Stimulated activated CD8-positive, alpha-beta memory T cell treated with anti-CD3 and anti-CD28 coated beads, Interleukin-15, amount 100 ng/mL, for 48 hours (primary cell): ENCODE data around the gene TBC1D8.
"Not testable (repeated sequence)": the region's sequence is repeated elsewhere in the genome, so short reads cannot be mapped to it uniquely, and the experiment has no call there.

Source experiments
- DNase-seq, 2 donors: peaks; one replicate each; pipeline ENCODE4 v3.0.0-alpha.2; 2020; ENCODE audit warnings: low read depth in 2 of 2

TBC1D8 gene

GRCh38 chr2:101064505-101064867 is 86.7 kb downstream of the TBC1D8 start:
- DNase-seq: no peak

DNA sequence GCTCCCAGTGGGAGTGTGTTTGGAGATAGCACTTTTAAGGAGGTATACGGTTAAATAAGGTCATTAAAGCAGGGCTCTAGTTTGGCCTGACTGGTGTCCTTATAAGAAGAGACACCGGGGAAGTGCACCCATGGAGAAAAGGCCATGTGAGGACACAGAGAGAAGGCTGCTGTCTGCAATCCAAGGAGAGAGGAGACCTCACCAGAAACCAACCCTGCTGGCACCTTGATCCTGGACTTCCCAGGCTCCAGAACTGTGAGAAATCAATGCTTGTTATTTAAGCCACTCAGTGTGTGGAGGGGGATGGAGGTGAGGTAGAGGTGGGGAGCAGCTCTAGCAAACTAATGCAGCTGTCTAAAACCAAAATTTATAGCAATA is 87.1 kb downstream of the TBC1D8 start:
- DNase-seq: no peak

DNA sequence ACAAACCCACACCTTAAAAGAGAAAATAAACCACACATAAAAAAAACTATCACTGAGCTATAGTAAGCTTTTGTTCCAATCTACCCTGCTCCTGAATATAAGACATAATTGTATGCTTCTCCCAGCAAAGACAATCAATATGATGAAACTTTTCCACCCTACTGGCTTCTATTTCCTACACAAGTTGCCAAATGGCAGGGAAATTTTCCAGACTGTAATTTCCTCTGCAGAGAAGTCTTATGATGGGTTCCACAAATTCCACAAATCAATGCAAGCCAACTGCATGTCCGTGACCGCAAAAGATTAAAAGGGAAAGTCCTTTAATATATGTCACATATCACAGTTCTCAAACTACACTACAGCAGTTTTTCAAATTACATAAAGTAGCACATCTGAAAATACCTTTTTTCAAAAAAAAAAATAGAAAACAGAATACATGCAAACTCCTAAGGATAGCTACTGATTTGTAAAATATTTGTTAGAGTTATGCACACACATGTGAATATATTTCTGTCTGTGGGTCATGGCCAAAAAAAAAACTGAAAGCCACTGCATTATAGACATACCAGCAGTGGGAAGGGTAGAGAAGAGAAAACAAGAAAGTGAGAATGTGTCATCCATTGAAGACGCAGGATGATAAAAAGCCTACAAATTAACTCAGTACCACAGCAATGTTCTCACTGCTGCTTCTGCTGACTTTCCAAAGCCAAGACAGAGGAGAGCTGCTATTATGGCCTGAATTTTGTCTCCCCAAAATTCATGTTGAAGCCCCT is 87.6 kb downstream of the TBC1D8 start:
- no peak for DNase-seq

GRCh38 chr2:101058386-101058785 is 92.8 kb downstream of the TBC1D8 start:
- no peak for DNase-seq

GRCh38 chr2:101057051-101057933 is 93.9 kb downstream of the TBC1D8 start:
- no peak for DNase-seq

- no peak for DNase-seq
Measured at GRCh38 chr2:101053117-101053516, 98.1 kb downstream of the TBC1D8 start.

GRCh38 chr2:101052147-101052546 is 99.0 kb downstream of the TBC1D8 start:
- DNase-seq: no peak

GRCh38 chr2:101050886-101051285 is 100.3 kb downstream of the TBC1D8 start:
- not testable (repeated sequence) for DNase-seq

GRCh38 chr2:101048756-101049155 is 102.4 kb downstream of the TBC1D8 start:
- DNase-seq: no peak

GRCh38 chr2:101047774-101048173 is 103.4 kb downstream of the TBC1D8 start:
- no peak for DNase-seq

DNA sequence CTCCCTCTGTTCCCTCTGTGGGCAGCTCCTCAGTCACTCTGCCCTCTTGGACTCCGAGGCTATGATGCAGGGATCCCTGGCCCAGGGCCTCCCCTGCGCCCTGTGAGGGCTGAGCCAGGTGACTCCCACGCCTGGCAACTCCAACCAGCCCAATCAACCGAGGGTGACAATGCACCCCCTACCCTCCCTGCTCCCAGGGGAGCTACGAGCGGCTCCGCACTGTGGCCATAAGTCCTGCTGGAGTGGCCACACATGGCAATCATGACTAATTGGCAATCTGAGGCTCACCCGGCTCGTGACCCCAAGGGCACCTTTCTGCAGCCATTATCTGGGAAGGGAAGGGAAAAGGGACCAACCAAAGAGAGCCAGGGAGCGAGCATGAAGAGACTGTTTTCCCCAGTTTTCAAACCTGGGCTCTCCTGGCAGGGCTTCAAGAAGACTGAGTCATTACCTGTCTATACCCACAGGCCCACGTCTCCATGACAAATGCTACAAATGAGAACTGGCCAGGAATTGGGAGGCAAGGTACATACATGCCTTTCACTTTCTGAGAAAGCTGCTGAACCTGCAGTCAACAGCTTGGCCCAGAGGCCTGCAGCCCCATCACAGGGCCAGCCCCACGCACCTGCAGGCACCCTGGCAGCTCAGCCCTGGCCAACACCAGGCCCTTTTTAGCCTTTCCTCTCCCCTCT is 104.0 kb downstream of the TBC1D8 start:
- DNase-seq: no peak

DNA sequence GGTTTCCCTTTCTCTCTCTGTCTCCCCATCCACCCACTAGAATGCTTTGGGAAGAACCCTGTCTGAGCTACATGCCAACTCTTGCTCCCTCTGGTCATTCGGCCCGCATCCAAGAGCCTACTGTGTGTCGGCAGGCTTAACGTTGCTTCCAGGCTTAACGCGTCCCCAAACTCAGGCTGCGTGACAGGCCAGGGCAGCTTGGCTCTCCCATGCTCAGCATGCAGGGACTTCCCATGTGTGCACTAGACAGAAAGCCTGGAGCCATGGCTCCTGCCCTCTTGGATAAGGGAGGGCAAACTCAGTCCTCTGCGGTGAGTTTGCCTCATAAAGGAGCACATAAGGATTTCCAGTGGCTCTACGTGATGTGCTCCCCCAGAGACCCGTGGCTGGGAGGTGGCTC is 105.9 kb downstream of the TBC1D8 start:
- no peak for DNase-seq

- no peak for DNase-seq
Measured at GRCh38 chr2:101041413-101041812, 109.8 kb downstream of the TBC1D8 start.

GRCh38 chr2:101040761-101041160 is 110.4 kb downstream of the TBC1D8 start:
- no peak for DNase-seq

- no peak for DNase-seq
Measured at GRCh38 chr2:101040072-101040471, 111.1 kb downstream of the TBC1D8 start.

DNA sequence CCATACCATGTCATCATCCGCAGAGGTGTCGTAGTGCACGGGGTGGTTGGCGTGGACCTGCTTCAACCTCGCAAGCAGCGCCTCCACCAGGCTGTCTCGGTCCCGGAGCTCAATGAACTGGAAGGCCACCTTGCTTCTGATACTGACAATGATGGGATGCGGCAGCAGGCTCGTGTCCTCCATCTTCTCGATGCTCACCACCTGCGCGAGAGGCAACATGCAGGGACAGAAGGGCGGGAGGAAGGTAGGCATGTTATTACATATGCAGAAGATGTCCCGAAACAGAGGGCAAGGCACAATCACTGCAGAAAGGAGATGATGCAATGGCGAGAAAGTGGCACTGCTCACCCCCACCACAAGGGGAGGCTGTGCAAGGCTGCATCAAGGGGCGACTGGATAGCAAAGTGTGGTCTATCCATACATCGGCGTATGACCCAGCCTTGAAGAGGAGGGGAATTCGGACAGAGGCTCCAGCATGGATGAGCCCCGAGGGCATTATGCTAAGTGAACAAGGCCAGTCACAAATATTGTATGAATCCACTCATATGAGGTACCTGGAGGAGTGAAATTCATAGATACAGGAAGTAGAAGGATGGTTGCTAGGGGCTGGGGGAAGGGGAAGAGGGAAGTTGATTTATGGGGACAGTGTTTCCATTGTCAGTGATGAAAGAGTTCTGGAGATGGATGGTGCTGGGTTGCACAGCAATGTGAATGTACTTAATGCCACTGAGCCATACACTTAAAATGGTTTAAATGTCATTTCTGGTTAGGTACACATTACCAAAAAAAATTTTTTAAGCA is 112.5 kb downstream of the TBC1D8 start:
- peak; percentile 6 to 17 for DNase-seq

GRCh38 chr2:101037161-101037755 is 113.9 kb downstream of the TBC1D8 start:
- DNase-seq: no peak

- DNase-seq: no peak
Measured at GRCh38 chr2:101036562-101036961, 114.6 kb downstream of the TBC1D8 start.

DNA sequence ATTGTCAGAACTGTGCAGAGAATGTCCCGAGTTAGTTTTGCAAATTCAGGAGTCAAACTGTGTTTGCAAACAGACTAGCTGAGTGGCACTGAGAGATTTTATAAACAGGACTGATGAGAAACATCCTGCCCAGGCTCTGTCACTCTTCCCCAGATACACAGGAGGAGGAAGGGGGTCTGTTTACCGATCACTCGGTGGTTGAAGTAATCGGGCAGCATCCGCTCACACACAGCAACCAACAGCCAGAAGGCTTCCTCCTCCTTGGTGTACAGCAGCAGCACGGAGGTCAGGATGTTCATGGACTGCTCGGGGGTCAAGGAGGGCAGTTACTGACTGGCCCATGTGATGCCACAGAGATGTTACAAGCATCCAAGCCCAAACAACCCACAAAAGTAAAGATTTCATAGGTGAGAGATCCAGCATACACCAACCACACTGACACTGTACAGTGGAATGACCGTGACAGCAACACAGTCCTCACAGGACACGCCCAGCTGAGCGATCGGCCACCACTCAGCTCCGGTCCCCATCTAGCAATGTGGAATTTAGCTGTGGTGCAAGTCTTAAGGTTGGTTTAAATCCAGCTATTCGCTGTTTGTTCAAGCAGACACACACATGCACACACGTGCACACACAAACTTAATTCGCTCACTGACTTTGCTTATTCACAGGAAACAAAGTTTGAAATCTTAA is 119.0 kb downstream of the TBC1D8 start:
- no peak for DNase-seq

DNA sequence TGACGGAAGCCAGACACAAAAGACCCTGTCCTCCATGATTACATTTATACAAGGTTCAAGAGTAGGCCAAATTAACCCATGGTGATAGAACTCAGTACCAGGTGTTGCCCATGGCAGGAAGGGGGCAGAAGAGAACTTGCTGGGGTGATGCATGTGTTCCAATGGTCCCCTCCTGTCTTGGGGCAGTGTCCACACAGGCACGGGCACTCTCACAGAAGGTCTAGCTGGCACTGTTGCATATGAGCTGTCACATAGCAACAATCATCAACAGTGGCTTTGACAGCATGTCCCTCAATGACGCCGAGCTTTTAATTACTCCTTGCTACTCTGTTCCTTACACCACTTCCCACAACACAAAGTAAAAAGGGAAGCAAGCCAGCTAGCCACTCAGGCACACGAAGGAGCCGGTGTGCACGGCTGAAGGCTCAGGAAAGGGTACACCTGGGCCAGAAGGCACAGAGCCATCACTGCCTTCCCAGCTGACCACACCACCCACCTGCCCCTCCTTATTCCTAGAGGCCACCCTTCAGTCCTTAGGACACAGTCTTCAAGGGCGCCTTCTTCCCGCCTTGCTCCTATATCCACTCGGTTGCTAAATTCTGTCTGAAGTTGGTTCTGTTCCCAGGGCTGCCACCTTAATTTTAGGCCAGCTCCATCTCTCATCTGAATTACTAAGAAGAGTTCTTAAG is 120.2 kb downstream of the TBC1D8 start:
- DNase-seq: no peak
